ENCODE results near the gene SEMA6D.

The SEMA6D gene

GRCh38 chr15:47705281-47705997 lies 11.9 kb upstream of the SEMA6D start:
- no peak overlapping the region for H3K4me3 ChIP-seq (ENCODE audit: low read length)
- no peak for DNase-seq (ENCODE audit: low read depth)
- TF ChIP-seq CTCF (conservative IDR thresholded peaks at IDR 0.05; ENCODE audit: low read depth, low read length) = no peak

- no peak for TF ChIP-seq CTCF (conservative IDR thresholded peaks at IDR 0.05; ENCODE audit: low read depth, low read length)
- no peak overlapping the region for H3K4me3 ChIP-seq (ENCODE audit: low read length)
- no peak for DNase-seq (ENCODE audit: low read depth)
Measured at GRCh38 chr15:47707391-47707790, 9.9 kb upstream of the SEMA6D start.

GRCh38 chr15:47708161-47708980 lies 8.9 kb upstream of the SEMA6D start:
- H3K4me3 ChIP-seq (ENCODE audit: low read length) = no peak overlapping the region
- DNase-seq (ENCODE audit: low read depth) = no peak
- no peak for TF ChIP-seq CTCF (conservative IDR thresholded peaks at IDR 0.05; ENCODE audit: low read depth, low read length)

- H3K4me3 ChIP-seq (ENCODE audit: low read length) = no peak overlapping the region
- TF ChIP-seq CTCF (conservative IDR thresholded peaks at IDR 0.05; ENCODE audit: low read depth, low read length) = peak; percentile 68
- no peak for DNase-seq (ENCODE audit: low read depth)
Measured at GRCh38 chr15:47711655-47712054, 5.7 kb upstream of the SEMA6D start.

GRCh38 chr15:47715402-47715801 lies 1.9 kb upstream of the SEMA6D start:
- DNase-seq (ENCODE audit: low read depth) = no peak
- TF ChIP-seq CTCF (conservative IDR thresholded peaks at IDR 0.05; ENCODE audit: low read depth, low read length) = no peak
- H3K4me3 ChIP-seq (ENCODE audit: low read length) = no peak overlapping the region

- no peak overlapping the region for H3K4me3 ChIP-seq (ENCODE audit: low read length)
- no peak for DNase-seq (ENCODE audit: low read depth)
- TF ChIP-seq CTCF (conservative IDR thresholded peaks at IDR 0.05; ENCODE audit: low read depth, low read length) = no peak
Measured at GRCh38 chr15:47715856-47716445, 1.4 kb upstream of the SEMA6D start.

Data from retinal pigment epithelial cell (primary cell).